HG02623 (cell line): Measurements from ENCODE around the gene FUT1.

Experiments
- ATAC-seq: cut with Tn5 transposase; IDR thresholded peaks from one replicate; pipeline ENCODE4 v1.9.1; 2021; ENCODE audit warnings: moderate library complexity; ENCODE audit not compliant: unreplicated experiment

The FUT1 gene

GRCh38 chr19:48741129-48741999 lies 11.1 kb downstream of the FUT1 start:
- no peak for ATAC-seq

GRCh38 chr19:48740164-48740972 lies 12.1 kb downstream of the FUT1 start, which contains the start of gene RASIP1:
RASIP1 (minus strand) TSS chr19:48740610; CDS start chr19:48740282, 328 bp downstream.
- no peak for ATAC-seq

DNA sequence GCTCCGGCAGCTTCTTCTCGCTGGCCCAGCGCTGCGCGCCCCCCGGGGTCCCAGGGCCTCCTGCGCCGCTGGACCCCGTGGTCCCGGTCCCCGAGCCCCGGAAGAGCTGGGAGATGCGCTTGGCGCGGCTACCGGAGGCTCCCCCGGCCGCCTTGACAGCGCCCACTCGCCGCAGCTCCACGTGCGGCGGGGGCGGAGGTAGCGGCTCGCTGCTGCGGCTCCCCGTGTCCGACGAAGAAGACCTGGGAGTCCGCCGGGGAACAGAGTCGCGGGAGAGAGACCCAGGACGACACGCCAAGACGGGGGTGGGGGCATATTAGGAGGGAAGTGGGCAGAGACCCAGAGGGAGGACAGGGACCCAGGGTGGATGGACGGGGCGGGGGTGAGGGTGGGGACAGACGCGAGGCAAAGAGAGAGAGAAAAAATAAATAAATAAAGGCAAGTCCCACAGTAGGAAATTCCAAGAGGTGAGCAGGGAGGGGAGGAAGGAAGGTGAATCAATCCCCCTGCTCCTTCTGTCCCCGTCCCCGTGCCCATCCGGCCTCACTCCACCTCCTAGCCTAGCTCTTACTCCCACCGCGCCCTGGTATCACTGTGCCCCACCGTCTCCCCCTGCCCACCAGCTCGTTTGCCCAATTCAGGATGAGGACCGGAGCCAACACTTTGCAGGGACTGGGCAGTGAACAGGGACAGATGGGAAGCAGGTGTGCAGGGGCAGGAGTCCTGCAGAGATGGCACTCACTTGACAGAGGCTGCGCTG lies 12.9 kb downstream of the FUT1 start:
- ATAC-seq: no peak

- ATAC-seq: peak; percentile 63
Observed at GRCh38 chr19:48738557-48739403, 13.7 kb downstream of the FUT1 start.

DNA sequence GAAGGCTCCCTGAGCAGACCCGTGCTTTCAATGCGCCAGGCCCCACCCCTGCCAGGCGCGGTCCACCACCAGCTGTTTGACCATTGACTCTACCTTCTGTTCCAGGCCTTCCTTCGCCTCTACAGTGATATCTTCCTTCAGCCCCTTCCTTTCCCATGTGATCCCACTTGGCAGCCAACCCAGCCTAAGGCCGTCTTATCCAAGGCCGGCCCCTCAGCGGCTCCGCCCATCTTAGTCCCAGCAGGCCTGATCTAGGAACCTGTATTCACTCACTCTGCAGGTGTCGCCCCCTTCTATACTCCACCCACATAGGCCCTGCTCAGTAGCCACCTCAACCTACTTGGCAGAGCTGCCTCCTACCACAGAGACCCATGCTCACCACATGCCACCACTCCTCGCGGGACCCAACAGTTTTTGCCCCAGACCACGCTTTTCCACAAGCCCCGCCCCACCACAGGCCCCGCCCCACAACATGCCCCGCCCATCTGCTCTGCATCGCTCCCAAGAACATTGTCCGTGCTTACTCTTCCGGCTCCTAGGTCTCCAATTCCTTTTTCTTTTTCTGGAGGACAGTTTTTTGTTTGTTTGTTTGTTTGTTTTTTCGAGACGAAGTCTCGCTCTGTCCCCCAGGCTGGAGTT lies 15.0 kb downstream of the FUT1 start:
- ATAC-seq: no peak

DNA sequence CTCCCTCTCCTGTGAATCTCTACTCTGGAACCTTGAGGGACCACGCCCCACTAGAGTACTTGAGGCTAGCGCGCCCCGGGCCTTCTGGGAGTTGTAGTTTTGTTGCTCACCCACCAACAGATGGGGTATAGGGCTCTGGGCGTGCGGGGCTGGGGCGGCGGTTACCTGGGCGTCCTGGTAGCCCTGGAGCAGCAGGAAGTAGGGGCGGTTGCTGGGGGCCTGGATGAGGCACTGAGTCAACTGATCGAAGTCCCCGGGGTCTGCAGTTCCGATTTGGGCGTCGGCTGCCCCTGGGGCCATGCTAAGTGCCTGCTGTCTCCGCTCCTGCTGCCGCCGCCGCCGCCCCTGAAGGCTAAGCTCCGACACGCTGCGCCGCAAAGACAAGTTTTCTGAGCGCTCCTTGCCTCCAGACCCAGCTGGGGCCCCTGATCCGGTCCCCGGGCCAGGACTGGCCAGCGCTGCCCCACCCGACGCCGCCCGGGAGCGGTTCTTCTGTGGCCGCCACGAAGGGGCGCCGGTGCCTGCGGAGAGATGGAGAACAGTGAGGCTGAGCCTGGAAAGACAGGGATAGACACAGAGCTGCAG lies 17.3 kb downstream of the FUT1 start:
- no peak for ATAC-seq

- ATAC-seq: no peak
Observed at GRCh38 chr19:48734625-48735024, 17.8 kb downstream of the FUT1 start.

DNA sequence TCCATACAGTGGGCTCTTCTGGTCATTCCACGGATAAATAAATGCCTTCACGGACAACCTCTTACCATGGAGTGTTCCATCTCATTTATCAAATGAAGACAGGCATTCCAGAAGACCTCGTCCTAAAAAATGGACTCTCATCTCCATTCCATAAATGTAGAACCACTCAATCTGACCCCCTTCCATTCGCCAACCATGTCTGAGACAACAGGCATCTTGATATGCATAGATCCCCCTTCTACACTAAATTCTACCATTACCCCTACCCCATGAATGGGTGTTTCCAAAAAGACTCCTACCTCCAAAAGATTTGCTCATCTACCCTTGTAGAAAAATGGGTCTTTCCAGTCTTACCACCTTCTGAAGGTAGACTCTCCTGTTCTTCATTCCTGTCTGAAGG lies 21.0 kb downstream of the FUT1 start:
- no peak for ATAC-seq

- ATAC-seq: no peak
Observed at GRCh38 chr19:48728911-48729664, 23.4 kb downstream of the FUT1 start.

DNA sequence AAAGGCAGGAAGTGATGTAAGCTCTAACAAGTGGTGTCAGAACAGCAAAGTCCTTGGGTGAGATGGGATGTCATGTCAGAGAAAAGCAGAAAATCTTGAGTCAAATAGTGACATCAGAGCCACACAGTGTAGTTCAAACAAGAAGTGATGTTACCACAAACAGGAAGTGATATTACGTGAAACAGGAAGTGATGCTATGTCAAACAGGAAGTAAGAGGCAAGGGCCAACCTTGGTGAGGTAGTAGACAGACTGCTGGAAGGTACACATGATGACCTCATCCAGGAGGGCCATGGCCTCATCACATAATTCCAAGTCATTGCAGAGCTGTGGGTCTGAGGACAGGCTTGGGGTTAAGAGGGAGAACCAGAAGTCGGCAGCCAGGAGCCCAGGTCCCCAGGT lies 25.9 kb downstream of the FUT1 start:
- ATAC-seq: no peak

DNA sequence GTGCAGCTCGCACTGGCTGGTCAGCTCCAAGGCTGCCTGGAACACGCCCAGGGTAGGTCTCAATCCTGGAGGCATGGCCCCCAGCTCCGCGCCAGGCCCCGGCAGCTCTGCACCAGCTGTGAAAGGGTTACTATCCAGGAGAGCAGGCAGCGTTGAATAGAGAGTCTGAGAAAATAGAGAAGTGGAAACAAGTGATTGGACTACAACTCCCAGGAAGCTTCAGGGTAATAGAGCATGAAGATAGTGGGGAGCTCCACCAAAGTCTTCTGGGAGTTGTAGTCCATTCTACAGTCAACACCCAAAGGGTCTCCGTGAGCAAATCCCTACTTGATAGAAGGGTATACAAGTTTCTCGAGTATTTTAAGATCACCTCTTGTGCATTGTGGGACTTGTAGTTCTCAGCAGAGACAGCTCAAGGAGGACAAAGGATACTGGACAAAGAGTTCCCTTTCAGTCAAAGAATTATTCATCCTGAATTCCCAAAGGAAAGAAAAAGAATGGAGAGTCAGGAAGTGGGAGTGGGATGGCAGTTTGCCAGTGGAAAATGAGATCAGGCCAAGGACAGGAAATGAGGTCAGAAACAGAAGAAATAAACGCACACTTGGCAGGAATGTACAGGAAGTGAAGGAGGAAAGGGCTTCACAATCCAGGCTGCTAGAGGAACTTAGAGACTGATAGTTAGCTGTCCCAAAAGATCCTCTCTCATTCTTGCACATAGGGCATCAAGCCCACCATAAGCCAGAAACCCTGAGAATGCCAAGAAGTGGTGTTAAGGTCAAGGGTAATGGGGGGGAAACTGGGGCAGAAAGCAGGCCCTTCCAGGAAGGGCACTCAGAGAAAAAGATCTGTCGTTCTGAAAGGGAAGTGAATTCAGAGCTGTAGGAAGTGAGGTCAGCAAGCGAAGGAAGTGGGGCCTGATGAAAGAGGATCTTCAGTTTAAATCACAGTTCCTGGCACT lies 27.4 kb downstream of the FUT1 start:
- ATAC-seq: no peak

DNA sequence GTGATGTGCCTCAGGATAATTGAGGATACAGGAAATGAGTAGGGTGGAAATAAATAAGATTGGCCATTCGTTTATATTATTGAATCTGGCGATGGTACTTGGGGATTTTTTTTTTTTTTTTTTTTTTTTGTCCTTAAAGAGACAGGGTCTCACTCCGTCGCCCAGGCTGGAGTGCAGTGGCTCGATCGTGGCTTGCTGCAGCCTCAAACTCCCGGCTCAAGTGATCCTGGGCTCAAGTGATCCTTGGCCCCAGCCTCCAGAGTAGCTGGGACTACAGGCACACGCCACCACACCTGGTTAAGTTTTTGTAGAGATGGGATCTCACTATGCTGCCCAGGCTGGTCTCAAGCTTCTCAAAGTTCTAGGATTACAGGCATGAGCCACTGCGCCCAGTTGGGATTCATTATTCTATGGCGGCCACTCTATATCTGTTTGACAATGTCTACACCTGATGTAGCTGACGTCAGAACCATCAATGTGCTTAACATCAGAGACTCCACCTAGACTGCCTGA lies 30.2 kb downstream of the FUT1 start:
- no peak for ATAC-seq

- ATAC-seq: peak; percentile 71
Observed at GRCh38 chr19:48720613-48721296, 31.7 kb downstream of the FUT1 start.

GRCh38 chr19:48720251-48720612 lies 32.2 kb downstream of the FUT1 start:
- no peak for ATAC-seq

DNA sequence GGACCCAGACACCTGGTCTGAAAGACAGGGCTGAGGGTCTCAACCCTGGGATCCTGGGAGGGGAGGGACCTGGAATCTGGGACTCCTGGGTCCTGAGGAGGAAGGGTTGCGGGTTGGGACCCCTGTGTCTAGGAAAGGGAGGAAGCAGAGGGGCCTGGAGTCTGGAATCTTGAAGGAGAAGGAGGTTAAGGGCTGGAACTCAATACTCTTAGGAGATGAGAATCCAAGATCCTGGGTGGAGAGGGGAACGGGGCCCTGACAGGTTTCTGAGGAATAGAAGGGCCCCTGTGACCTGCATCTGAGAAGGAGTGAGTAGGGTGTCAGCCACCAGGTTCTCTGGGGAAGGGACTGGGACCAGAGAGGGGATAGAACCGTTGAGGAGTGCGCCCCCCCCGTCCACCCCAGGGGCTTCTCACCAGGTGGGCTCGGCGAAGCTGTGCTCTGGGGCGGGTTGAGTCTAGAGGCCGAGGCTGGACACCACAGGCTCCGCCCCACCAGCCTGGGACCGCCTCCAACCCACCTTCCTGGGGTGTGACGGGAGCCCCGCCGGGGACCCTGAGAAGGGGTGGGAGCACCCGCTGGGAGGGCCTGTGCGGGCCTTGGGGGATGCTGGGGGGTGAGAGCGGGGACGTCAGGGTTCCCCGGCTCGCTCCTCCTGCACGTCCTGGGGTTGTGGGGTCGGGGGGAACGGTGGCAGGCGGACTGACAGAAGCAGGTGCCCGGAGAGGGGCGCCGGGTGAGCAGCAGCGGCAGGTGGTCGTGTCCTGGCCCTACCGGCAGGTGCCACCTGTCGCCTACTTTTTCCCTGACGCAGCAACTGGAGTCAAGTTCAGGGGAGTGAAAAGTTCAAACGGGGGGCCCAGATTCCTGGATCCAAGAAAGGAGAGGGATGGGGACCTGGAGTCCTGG lies 32.9 kb downstream of the FUT1 start, which contains the start of gene MAMSTR:
Gene MAMSTR, minus strand, starts transcription at position 463 of the 909 bp plus-strand sequence. CDS start 694 bp downstream, outside the sequence.
- no peak for ATAC-seq
